Vagina (tissue), 2 donors: ENCODE results near the gene SART3.

Experiments
- CTCF ChIP-seq, 3 experiments: fragments of 450-650 bp in 2 of 3; fragments of 200-600 bp in 1 of 3; sonication (generic) in 1 of 3; IDR thresholded peaks; one replicate each; pipeline ENCODE4 v1.5.1; 2017 to 2019; ENCODE audit warnings: antibody characterized with exemption in 3 of 3, mild to moderate bottlenecking in 2 of 3, moderate library complexity in 2 of 3
- POLR2A ChIP-seq, 2 donors: fragments of 450-650 bp; IDR thresholded peaks; one replicate each; pipeline ENCODE4 v1.6.1; 2017; ENCODE audit warnings: antibody characterized with exemption in 2 of 2, mild to moderate bottlenecking in 2 of 2, moderate library complexity in 2 of 2
- POLR2AphosphoS5 ChIP-seq, 2 donors: sonication (generic); formaldehyde crosslinking; IDR thresholded peaks; one replicate each; pipeline ENCODE4 v1.9.0; 2017; ENCODE audit warnings: antibody characterized with exemption in 2 of 2, mild to moderate bottlenecking in 2 of 2, low read depth in 1 of 2; ENCODE audit not compliant: insufficient read depth in 1 of 2

DNA sequence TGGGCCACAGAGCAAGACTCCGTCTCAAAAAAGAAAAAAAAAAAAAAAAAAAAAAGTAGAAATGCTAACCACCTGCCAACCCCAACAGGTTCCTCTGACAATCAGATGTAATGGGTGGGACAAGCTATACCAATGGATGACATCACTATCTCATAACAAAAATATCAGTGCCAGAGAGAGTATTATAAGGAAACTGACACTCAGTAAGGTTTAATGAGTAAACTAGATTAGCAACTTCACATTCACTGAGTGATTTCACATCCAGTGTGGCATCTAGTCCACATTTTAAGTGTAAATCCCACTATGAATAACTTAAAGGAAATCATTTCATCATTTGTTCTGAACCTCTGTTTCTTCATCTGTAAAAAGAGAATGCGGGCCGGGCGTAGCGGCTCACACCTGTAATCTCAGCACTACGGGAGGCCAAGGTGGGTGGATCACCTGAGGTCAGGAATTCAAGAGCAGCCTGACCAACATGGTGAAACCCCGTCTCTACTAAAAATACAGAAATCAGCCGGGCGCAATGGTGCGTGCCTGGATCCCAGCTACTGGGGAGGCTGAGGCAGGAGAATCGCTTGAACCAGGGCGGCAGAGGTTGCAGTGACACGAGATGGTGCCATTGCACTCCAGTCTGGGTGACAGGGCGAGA is 1.8 kb downstream of the SART3 start:
- TF ChIP-seq CTCF (IDR thresholded peaks at IDR 0.05) (no peak), POLR2AphosphoS5 (IDR thresholded peaks at IDR 0.05; ENCODE audit: insufficient read depth in 1 of 2, low read depth in 1 of 2) (no peak), POLR2A (IDR thresholded peaks at IDR 0.05) (no peak)
